Hepatocyte (in vitro differentiated cells): Measurements from ENCODE around the gene FBXW10B.
"Not testable (repeated sequence)": the region's sequence is repeated elsewhere in the genome, so short reads cannot be mapped to it uniquely, and the experiment has no call there.

ENCODE experiments used
- EZH2 ChIP-seq: fragments of 200-600 bp; sonication (generic); IDR thresholded peaks from 2 replicates; pipeline ENCODE4 v1.6.1; 2016; ENCODE audit warnings: antibody characterized with exemption, mild to moderate bottlenecking, borderline replicate concordance
- TF ChIP-seq, protein P1 (sequence below): fragments of 200-600 bp; sonication (generic); IDR thresholded peaks from 2 replicates; pipeline ENCODE4 v1.5.1; 2016; ENCODE audit warnings: antibody characterized with exemption, mild to moderate bottlenecking; ENCODE audit not compliant: poor library complexity

DNA sequence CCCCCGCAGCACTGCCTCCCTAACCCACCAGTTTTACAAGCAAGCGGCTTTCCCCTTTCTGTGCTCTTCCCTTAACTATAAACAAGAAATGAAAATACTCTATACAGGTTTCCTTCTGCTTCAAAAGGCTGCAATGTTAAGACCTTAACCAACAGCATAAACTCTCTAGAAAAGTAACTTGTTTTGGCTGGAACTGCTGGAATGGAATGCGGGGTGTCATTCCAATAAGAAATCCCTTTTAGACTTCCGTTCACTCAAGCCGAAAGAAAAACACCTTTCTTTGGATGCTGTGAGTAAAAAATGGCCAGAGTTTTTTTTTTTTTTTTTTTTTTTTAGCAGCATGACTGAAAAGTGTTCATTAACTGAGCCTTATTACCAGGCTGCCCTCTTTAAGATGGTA, 27.5 kb downstream of the FBXW10B start:
- TF ChIP-seq, protein P1, sequence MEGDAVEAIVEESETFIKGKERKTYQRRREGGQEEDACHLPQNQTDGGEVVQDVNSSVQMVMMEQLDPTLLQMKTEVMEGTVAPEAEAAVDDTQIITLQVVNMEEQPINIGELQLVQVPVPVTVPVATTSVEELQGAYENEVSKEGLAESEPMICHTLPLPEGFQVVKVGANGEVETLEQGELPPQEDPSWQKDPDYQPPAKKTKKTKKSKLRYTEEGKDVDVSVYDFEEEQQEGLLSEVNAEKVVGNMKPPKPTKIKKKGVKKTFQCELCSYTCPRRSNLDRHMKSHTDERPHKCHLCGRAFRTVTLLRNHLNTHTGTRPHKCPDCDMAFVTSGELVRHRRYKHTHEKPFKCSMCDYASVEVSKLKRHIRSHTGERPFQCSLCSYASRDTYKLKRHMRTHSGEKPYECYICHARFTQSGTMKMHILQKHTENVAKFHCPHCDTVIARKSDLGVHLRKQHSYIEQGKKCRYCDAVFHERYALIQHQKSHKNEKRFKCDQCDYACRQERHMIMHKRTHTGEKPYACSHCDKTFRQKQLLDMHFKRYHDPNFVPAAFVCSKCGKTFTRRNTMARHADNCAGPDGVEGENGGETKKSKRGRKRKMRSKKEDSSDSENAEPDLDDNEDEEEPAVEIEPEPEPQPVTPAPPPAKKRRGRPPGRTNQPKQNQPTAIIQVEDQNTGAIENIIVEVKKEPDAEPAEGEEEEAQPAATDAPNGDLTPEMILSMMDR: not testable (repeated sequence)
- not testable (repeated sequence) for TF ChIP-seq EZH2
